HepG2 (cell line): ENCODE results near the gene MTFR1L. TPM values are rescaled to one million over a fixed set of nuclear protein-coding genes. Genes with fewer than 3 reads are reported as not detected.

Experiments
- FOXP1 ChIP-seq, 2 experiments: fragments of 450-650 bp in 1 of 2; IDR thresholded peaks; 2 replicates each; pipeline ENCODE4 v1.6.1; 2017 to 2018; ENCODE audit warnings: antibody characterized with exemption in 1 of 2
- IRF9 ChIP-seq: sonication (generic); formaldehyde crosslinking; IDR thresholded peaks from 2 replicates; pipeline ENCODE4 v1.8.0; 2022; ENCODE audit warnings: missing genetic modification reagents, mild to moderate bottlenecking, borderline replicate concordance
- SNAPC4 ChIP-seq: sonication (generic); formaldehyde crosslinking; IDR thresholded peaks from 2 replicates; pipeline ENCODE4 v1.4.0; 2020; ENCODE audit warnings: mild to moderate bottlenecking, missing genetic modification reagents
- WIZ ChIP-seq: sonication (generic); formaldehyde crosslinking; IDR thresholded peaks from 2 replicates; pipeline ENCODE4 v1.5.1; 2020; ENCODE audit warnings: mild to moderate bottlenecking, missing genetic modification reagents
- XBP1 ChIP-seq: sonication (generic); formaldehyde crosslinking; IDR thresholded peaks from 2 replicates; pipeline ENCODE4 v1.5.0; 2020; ENCODE audit warnings: missing genetic modification reagents
- ZNF354B ChIP-seq: sonication (generic); formaldehyde crosslinking; IDR thresholded peaks from 2 replicates; pipeline ENCODE4 v1.8.0; 2022; ENCODE audit warnings: mild to moderate bottlenecking, missing genetic modification reagents
- ZNF460 ChIP-seq: sonication (generic); formaldehyde crosslinking; IDR thresholded peaks from 2 replicates; pipeline ENCODE4 v1.5.1; 2020; ENCODE audit warnings: missing genetic modification reagents, mild to moderate bottlenecking, borderline replicate concordance
- ZNF550 ChIP-seq: sonication (generic); formaldehyde crosslinking; IDR thresholded peaks from 2 replicates; pipeline ENCODE4 v1.4.0; 2020; ENCODE audit warnings: mild to moderate bottlenecking, missing genetic modification reagents, borderline replicate concordance
- polyA plus RNA-seq, 8 experiments: library from polyadenylated mRNA; depleted of rRNA in 3 of 8; stranded (reverse) in 7 of 8; unstranded in 1 of 8; fragments of >200 nt; fragmentation: Illumina TruSeq in 4 of 8; extraction: Trizol in 4 of 8; gene quantifications; 2 replicates each; pipeline versions ENCODE4 v1.2.1 to v1.2.3, GENCODE V29; 2011 to 2016; ENCODE audit warnings: low read depth in 4 of 8, missing spikeins in 1 of 8, mixed read lengths in 1 of 8; ENCODE audit not compliant: insufficient read depth in 1 of 8
- total RNA-seq, 5 experiments: library from RNA; depleted of rRNA; stranded (reverse); fragments of >200 nt; fragmentation: Illumina TruSeq; extraction: Trizol; gene quantifications; 2 replicates each; pipeline ENCODE4 v1.2.3, GENCODE V29; 2016; ENCODE audit warnings: low read depth in 1 of 5
- TF ChIP-seq, protein P1 (sequence below): sonication (generic); formaldehyde crosslinking; IDR thresholded peaks from 2 replicates; pipeline ENCODE4 v1.4.0; 2020; ENCODE audit warnings: low read depth, missing genetic modification reagents
- TF ChIP-seq, protein P2 (sequence below): sonication (generic); formaldehyde crosslinking; IDR thresholded peaks from 2 replicates; pipeline ENCODE4 v1.8.1; 2023; ENCODE audit warnings: mild to moderate bottlenecking, inconsistent platforms, moderate library complexity, missing genetic modification reagents, borderline replicate concordance
- TF ChIP-seq, protein P3 (sequence below): sonication (generic); formaldehyde crosslinking; IDR thresholded peaks from 2 replicates; pipeline ENCODE4 v1.5.1; 2020; ENCODE audit warnings: mild to moderate bottlenecking, missing genetic modification reagents, moderate library complexity

Gene MTFR1L
- total and polyA plus RNA-seq, 2 of the 13 experiments (the other 11 are each of a cell fraction or from before 2014, with no cell fraction given) = 38.0 to 55.7 TPM

DNA sequence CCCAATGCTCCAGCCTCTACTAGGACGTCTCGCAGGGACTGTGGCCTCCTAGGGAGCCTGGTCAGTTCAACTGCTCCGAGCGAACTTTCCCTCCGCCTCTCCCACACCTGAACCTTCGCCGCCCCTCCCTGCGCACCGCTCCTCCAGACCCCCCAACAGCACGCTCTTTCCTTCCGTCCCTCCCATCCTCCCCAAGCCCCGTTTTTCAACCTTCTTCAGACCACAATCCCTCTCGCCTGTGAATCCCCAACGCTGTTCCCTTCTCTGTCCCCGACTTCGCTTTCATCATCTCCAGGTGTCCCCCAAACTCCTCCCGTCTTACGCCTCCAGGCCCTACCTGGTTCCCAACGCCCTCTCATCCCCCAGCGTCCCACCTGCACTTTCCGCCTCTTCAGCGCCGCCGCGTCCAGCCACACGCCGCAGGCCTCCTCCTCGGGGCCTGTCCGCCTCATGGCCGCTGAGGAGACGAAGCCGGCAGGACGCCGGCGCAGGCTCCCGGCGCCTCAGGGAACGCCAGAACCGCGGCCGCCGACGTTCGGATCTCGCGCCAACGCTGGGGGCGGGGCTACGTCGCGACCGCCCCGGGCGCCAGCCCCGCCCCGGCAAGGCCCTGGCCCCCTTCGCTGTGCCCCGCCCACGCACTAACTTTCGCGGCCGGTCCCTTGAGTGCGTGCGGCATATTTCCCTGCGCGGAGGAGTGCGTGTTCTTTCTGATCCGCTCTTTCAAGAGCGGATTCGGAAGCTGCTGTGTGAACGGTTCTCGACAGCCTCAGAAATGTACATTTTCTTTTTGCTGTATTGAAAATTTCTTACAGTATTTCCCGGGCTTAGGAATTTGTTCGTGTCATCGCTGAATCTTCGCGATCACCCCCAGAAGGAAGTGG lies 39.4 kb downstream of the MTFR1L start, which contains the start of gene AUNIP (continued):
- TF ChIP-seq, protein P1, sequence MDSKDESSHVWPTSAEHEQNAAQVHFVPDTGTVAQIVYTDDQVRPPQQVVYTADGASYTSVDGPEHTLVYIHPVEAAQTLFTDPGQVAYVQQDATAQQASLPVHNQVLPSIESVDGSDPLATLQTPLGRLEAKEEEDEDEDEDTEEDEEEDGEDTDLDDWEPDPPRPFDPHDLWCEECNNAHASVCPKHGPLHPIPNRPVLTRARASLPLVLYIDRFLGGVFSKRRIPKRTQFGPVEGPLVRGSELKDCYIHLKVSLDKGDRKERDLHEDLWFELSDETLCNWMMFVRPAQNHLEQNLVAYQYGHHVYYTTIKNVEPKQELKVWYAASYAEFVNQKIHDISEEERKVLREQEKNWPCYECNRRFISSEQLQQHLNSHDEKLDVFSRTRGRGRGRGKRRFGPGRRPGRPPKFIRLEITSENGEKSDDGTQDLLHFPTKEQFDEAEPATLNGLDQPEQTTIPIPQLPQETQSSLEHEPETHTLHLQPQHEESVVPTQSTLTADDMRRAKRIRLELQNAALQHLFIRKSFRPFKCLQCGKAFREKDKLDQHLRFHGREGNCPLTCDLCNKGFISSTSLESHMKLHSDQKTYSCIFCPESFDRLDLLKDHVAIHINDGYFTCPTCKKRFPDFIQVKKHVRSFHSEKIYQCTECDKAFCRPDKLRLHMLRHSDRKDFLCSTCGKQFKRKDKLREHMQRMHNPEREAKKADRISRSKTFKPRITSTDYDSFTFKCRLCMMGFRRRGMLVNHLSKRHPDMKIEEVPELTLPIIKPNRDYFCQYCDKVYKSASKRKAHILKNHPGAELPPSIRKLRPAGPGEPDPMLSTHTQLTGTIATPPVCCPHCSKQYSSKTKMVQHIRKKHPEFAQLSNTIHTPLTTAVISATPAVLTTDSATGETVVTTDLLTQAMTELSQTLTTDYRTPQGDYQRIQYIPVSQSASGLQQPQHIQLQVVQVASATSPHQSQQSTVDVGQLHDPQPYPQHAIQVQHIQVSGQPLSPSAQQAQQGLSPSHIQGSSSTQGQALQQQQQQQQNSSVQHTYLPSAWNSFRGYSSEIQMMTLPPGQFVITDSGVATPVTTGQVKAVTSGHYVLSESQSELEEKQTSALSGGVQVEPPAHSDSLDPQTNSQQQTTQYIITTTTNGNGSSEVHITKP (CRISPR knock-in tag) = peak; percentile 69; the same call in 1 of the 2 replicates
- TF ChIP-seq WIZ (CRISPR knock-in tag) = no peak
- TF ChIP-seq ZNF460 = no peak
- TF ChIP-seq XBP1 = no peak; the same call in 1 of the 2 replicates
- no peak for TF ChIP-seq FOXP1 (IDR thresholded peaks at IDR 0.05)
- no peak for TF ChIP-seq FOXP1 (CRISPR knock-in tag; IDR thresholded peaks at IDR 0.05)
- TF ChIP-seq ZNF550 (CRISPR knock-in tag) = no peak
- TF ChIP-seq, protein P2, sequence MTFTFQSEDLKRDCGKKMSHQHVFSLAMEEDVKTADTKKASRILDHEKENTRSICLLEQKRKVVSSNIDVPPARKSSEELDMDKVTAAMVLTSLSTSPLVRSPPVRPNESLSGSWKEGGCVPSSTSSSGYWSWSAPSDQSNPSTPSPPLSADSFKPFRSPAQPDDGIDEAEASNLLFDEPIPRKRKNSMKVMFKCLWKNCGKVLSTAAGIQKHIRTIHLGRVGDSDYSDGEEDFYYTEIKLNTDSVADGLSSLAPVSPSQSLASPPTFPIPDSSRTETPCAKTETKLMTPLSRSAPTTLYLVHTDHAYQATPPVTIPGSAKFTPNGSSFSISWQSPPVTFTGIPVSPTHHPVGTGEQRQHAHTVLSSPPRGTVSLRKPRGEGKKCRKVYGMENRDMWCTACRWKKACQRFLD (CRISPR knock-in tag) = peak; percentile 71; the same call in 1 of the 2 replicates
- TF ChIP-seq, protein P3, sequence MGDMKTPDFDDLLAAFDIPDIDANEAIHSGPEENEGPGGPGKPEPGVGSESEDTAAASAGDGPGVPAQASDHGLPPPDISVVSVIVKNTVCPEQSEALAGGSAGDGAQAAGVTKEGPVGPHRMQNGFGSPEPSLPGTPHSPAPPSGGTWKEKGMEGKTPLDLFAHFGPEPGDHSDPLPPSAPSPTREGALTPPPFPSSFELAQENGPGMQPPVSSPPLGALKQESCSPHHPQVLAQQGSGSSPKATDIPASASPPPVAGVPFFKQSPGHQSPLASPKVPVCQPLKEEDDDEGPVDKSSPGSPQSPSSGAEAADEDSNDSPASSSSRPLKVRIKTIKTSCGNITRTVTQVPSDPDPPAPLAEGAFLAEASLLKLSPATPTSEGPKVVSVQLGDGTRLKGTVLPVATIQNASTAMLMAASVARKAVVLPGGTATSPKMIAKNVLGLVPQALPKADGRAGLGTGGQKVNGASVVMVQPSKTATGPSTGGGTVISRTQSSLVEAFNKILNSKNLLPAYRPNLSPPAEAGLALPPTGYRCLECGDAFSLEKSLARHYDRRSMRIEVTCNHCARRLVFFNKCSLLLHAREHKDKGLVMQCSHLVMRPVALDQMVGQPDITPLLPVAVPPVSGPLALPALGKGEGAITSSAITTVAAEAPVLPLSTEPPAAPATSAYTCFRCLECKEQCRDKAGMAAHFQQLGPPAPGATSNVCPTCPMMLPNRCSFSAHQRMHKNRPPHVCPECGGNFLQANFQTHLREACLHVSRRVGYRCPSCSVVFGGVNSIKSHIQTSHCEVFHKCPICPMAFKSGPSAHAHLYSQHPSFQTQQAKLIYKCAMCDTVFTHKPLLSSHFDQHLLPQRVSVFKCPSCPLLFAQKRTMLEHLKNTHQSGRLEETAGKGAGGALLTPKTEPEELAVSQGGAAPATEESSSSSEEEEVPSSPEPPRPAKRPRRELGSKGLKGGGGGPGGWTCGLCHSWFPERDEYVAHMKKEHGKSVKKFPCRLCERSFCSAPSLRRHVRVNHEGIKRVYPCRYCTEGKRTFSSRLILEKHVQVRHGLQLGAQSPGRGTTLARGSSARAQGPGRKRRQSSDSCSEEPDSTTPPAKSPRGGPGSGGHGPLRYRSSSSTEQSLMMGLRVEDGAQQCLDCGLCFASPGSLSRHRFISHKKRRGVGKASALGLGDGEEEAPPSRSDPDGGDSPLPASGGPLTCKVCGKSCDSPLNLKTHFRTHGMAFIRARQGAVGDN (CRISPR knock-in tag) = peak; percentile 97
- TF ChIP-seq ZNF354B (CRISPR knock-in tag) = peak; percentile 78; the same call in 1 of the 2 replicates
- TF ChIP-seq SNAPC4 (CRISPR knock-in tag) = peak; percentile 41; the same call in 1 of the 2 replicates
- TF ChIP-seq IRF9 (CRISPR knock-in tag) = peak; percentile 60; the same call in 1 of the 2 replicates
